AG09309 (cell line): Measurements from ENCODE around the gene VSTM4.
A peak's percentile ranks its signal among the peaks of the same experiment; 100 is the strongest.

Experiments
- DNase-seq: peaks from one replicate; pipeline ENCODE4 v3.0.0-alpha.2; 2010; ENCODE audit warnings: low read depth
- H3K4me3 ChIP-seq: 2 replicates; pipeline ENCODE4 v1.5.1; 2011; ENCODE audit warnings: mild to moderate bottlenecking, low read depth, low read length, moderate library complexity; ENCODE audit not compliant: control insufficient read depth
- TF ChIP-seq, protein P1 (sequence below): IDR thresholded peaks from 2 replicates; pipeline ENCODE4 v1.5.1; 2011; ENCODE audit warnings: mild to moderate bottlenecking, low read depth, low read length, inconsistent platforms; ENCODE audit not compliant: insufficient read depth, control insufficient read depth; ENCODE audit errors: missing control alignments

VSTM4 gene

GRCh38 chr10:49033939-49034338 lies 81.4 kb downstream of the VSTM4 start:
- no peak for DNase-seq
- H3K4me3 ChIP-seq = no peak overlapping the region
- TF ChIP-seq, protein P1, sequence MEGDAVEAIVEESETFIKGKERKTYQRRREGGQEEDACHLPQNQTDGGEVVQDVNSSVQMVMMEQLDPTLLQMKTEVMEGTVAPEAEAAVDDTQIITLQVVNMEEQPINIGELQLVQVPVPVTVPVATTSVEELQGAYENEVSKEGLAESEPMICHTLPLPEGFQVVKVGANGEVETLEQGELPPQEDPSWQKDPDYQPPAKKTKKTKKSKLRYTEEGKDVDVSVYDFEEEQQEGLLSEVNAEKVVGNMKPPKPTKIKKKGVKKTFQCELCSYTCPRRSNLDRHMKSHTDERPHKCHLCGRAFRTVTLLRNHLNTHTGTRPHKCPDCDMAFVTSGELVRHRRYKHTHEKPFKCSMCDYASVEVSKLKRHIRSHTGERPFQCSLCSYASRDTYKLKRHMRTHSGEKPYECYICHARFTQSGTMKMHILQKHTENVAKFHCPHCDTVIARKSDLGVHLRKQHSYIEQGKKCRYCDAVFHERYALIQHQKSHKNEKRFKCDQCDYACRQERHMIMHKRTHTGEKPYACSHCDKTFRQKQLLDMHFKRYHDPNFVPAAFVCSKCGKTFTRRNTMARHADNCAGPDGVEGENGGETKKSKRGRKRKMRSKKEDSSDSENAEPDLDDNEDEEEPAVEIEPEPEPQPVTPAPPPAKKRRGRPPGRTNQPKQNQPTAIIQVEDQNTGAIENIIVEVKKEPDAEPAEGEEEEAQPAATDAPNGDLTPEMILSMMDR = no peak

DNA sequence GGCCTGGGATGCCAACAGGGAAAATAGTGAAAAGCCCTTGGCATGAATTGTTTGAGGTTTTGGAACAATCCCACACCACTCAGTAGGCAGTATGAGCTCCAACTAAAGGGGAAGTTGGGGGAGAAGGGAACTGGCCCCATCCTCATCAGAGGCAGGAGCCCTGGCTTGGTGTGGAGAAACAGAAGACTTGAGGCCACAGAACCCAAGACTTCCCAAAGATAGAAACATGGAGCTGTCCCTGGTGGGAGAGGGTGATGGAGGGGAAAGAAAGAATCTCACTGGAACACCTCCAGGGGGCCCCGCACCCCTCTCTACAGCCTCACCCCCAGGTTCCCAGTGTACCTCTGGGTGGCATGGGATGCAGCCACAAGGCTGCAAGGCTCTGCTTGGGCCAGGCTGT lies 85.7 kb downstream of the VSTM4 start:
- no peak overlapping the region for H3K4me3 ChIP-seq
- DNase-seq = no peak
- TF ChIP-seq, protein P1 = no peak

GRCh38 chr10:49028639-49029038 lies 86.7 kb downstream of the VSTM4 start:
- DNase-seq = no peak
- TF ChIP-seq, protein P1 = no peak
- H3K4me3 ChIP-seq = no peak overlapping the region

- DNase-seq = no peak
- no peak overlapping the region for H3K4me3 ChIP-seq
- TF ChIP-seq, protein P1 = no peak
Observed at GRCh38 chr10:49025347-49025983, 89.9 kb downstream of the VSTM4 start.

DNA sequence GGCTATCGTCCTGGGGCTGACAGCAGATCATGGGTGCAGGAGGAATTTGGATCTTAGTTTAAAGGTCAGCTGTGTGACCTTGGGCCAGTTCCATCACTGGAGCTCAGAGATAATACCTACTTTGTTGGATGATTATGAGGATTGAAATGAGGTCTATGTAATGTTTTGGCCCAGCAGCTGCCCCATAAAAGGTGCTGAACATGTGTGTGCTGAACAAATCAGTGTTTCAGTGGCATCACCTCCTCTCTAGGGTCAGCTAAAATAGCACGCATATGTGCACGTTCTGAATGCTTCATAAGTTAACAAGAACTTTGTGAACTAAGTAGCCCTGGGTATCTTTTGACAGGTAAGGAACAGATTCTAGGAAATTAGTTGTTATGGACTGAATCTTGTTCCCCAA lies 90.8 kb downstream of the VSTM4 start:
- no peak overlapping the region for H3K4me3 ChIP-seq
- TF ChIP-seq, protein P1 = no peak
- DNase-seq = no peak

- no peak overlapping the region for H3K4me3 ChIP-seq
- peak; percentile 69 for DNase-seq
- TF ChIP-seq, protein P1 = no peak
Observed at GRCh38 chr10:49023752-49024151, 91.6 kb downstream of the VSTM4 start.

GRCh38 chr10:49023071-49023470 lies 92.3 kb downstream of the VSTM4 start:
- DNase-seq = no peak
- TF ChIP-seq, protein P1 = no peak
- no peak overlapping the region for H3K4me3 ChIP-seq
